Measurements from ENCODE around the gene TEKTIP1.
"Not testable (repeated sequence)": the region's sequence is repeated elsewhere in the genome, so short reads cannot be mapped to it uniquely, and the experiment has no call there.

The TEKTIP1 gene

GRCh38 chr19:3557461-3558248 lies 18.7 kb downstream of the TEKTIP1 start, which contains the start of gene MFSD12:
TSS of gene MFSD12 (minus strand) at chr19:3557586. CDS start at chr19:3557403, 183 bp downstream.
- Histone ChIP-seq H3K9me3 (ENCODE audit: control insufficient read depth, low read depth, low read length) (no peaks in the 10 kb centered on the region), H3K27me3 (ENCODE audit: control insufficient read depth, insufficient read depth, low read length) (peaks cover 5% of the 10 kb centered on the region), H3K4me1 (ENCODE audit: control insufficient read depth, low read depth, low read length) (no peaks in the 10 kb centered on the region), H3K27ac (ENCODE audit: low read length) (no peak within 1 kb of the TSS), H3K36me3 (ENCODE audit: control insufficient read depth, low read depth, low read length) (no peaks in the 10 kb centered on the region), H3K9ac (ENCODE audit: low read length) (peak within 1 kb of the TSS; percentile 17), H3K4me3 (ENCODE audit: low read length) (peak within 1 kb of the TSS; percentile 69)

- H3K4me3 ChIP-seq (ENCODE audit: low read length): no peak overlapping the region
- no peaks in the 10 kb centered on the region for H3K4me1 ChIP-seq (ENCODE audit: control insufficient read depth, low read depth, low read length)
- no peak overlapping the region for H3K9ac ChIP-seq (ENCODE audit: low read length)
- H3K36me3 ChIP-seq (ENCODE audit: control insufficient read depth, low read depth, low read length): no peaks in the 10 kb centered on the region
- no peaks in the 10 kb centered on the region for H3K27me3 ChIP-seq (ENCODE audit: control insufficient read depth, insufficient read depth, low read length)
- no peaks in the 10 kb centered on the region for H3K9me3 ChIP-seq (ENCODE audit: control insufficient read depth, low read depth, low read length)
- H3K27ac ChIP-seq (ENCODE audit: low read length): no peak overlapping the region
Observed at GRCh38 chr19:3563709-3564524, 24.9 kb downstream of the TEKTIP1 start.

- Histone ChIP-seq H3K9ac (ENCODE audit: low read length) (no peak overlapping the region), H3K36me3 (ENCODE audit: control insufficient read depth, low read depth, low read length) (no peaks in the 10 kb centered on the region), H3K27me3 (ENCODE audit: control insufficient read depth, insufficient read depth, low read length) (no peaks in the 10 kb centered on the region), H3K4me1 (ENCODE audit: control insufficient read depth, low read depth, low read length) (no peaks in the 10 kb centered on the region), H3K27ac (ENCODE audit: low read length) (no peak overlapping the region), H3K4me3 (ENCODE audit: low read length) (no peak overlapping the region), H3K9me3 (ENCODE audit: control insufficient read depth, low read depth, low read length) (no peaks in the 10 kb centered on the region)
Observed at GRCh38 chr19:3565139-3565538, 26.2 kb downstream of the TEKTIP1 start.

GRCh38 chr19:3570042-3570441 lies 31.1 kb downstream of the TEKTIP1 start:
- H3K4me1 ChIP-seq (ENCODE audit: control insufficient read depth, low read depth, low read length); H3K27me3 ChIP-seq (ENCODE audit: control insufficient read depth, insufficient read depth, low read length); H3K4me3 ChIP-seq (ENCODE audit: low read length); H3K36me3 ChIP-seq (ENCODE audit: control insufficient read depth, low read depth, low read length); H3K9me3 ChIP-seq (ENCODE audit: control insufficient read depth, low read depth, low read length); H3K9ac ChIP-seq (ENCODE audit: low read length); H3K27ac ChIP-seq (ENCODE audit: low read length): not testable (repeated sequence)

GRCh38 chr19:3570606-3571011 lies 31.6 kb downstream of the TEKTIP1 start:
- H3K27me3 ChIP-seq (ENCODE audit: control insufficient read depth, insufficient read depth, low read length): no peaks in the 10 kb centered on the region
- no peak overlapping the region for H3K4me3 ChIP-seq (ENCODE audit: low read length)
- no peak overlapping the region for H3K9ac ChIP-seq (ENCODE audit: low read length)
- no peaks in the 10 kb centered on the region for H3K9me3 ChIP-seq (ENCODE audit: control insufficient read depth, low read depth, low read length)
- no peak overlapping the region for H3K27ac ChIP-seq (ENCODE audit: low read length)
- H3K4me1 ChIP-seq (ENCODE audit: control insufficient read depth, low read depth, low read length): peaks cover 4% of the 10 kb centered on the region
- no peaks in the 10 kb centered on the region for H3K36me3 ChIP-seq (ENCODE audit: control insufficient read depth, low read depth, low read length)

- Histone ChIP-seq H3K4me3 (ENCODE audit: low read length) (peak overlapping the region; percentile 49), H3K27ac (ENCODE audit: low read length) (no peak overlapping the region), H3K4me1 (ENCODE audit: control insufficient read depth, low read depth, low read length) (peaks cover 10% of the 10 kb centered on the region), H3K9ac (ENCODE audit: low read length) (no peak overlapping the region), H3K36me3 (ENCODE audit: control insufficient read depth, low read depth, low read length) (no peaks in the 10 kb centered on the region), H3K27me3 (ENCODE audit: control insufficient read depth, insufficient read depth, low read length) (no peaks in the 10 kb centered on the region), H3K9me3 (ENCODE audit: control insufficient read depth, low read depth, low read length) (no peaks in the 10 kb centered on the region)
Observed at GRCh38 chr19:3572132-3572854, 33.3 kb downstream of the TEKTIP1 start.

GRCh38 chr19:3572855-3573161 lies 33.8 kb downstream of the TEKTIP1 start, which contains the start of gene HMG20B:
TSS of gene HMG20B (plus strand) at chr19:3572944. CDS start at chr19:3573310, 366 bp downstream.
- H3K4me1 ChIP-seq (ENCODE audit: control insufficient read depth, low read depth, low read length): peaks cover 10% of the 10 kb centered on the region
- H3K9ac ChIP-seq (ENCODE audit: low read length): peak within 1 kb of the TSS; percentile 62
- no peaks in the 10 kb centered on the region for H3K36me3 ChIP-seq (ENCODE audit: control insufficient read depth, low read depth, low read length)
- no peaks in the 10 kb centered on the region for H3K9me3 ChIP-seq (ENCODE audit: control insufficient read depth, low read depth, low read length)
- peak within 1 kb of the TSS; percentile 83 for H3K4me3 ChIP-seq (ENCODE audit: low read length)
- H3K27me3 ChIP-seq (ENCODE audit: control insufficient read depth, insufficient read depth, low read length): no peaks in the 10 kb centered on the region
- H3K27ac ChIP-seq (ENCODE audit: low read length): no peak within 1 kb of the TSS

GRCh38 chr19:3573162-3573857 lies 34.3 kb downstream of the TEKTIP1 start:
- Histone ChIP-seq H3K27ac (ENCODE audit: low read length) (no peak overlapping the region), H3K9ac (ENCODE audit: low read length) (peak overlapping the region; percentile 62), H3K4me3 (ENCODE audit: low read length) (peak overlapping the region; percentile 83), H3K27me3 (ENCODE audit: control insufficient read depth, insufficient read depth, low read length) (no peaks in the 10 kb centered on the region), H3K4me1 (ENCODE audit: control insufficient read depth, low read depth, low read length) (peaks cover 10% of the 10 kb centered on the region), H3K9me3 (ENCODE audit: control insufficient read depth, low read depth, low read length) (no peaks in the 10 kb centered on the region), H3K36me3 (ENCODE audit: control insufficient read depth, low read depth, low read length) (no peaks in the 10 kb centered on the region)

- Histone ChIP-seq H3K9me3 (ENCODE audit: control insufficient read depth, low read depth, low read length) (no peaks in the 10 kb centered on the region), H3K27ac (ENCODE audit: low read length) (no peak overlapping the region), H3K27me3 (ENCODE audit: control insufficient read depth, insufficient read depth, low read length) (no peaks in the 10 kb centered on the region), H3K9ac (ENCODE audit: low read length) (no peak overlapping the region), H3K4me3 (ENCODE audit: low read length) (peak overlapping the region; percentile 83), H3K4me1 (ENCODE audit: control insufficient read depth, low read depth, low read length) (peaks cover 10% of the 10 kb centered on the region), H3K36me3 (ENCODE audit: control insufficient read depth, low read depth, low read length) (no peaks in the 10 kb centered on the region)
Observed at GRCh38 chr19:3573858-3574637, 35.1 kb downstream of the TEKTIP1 start.

GRCh38 chr19:3575260-3575741 lies 36.3 kb downstream of the TEKTIP1 start:
- Histone ChIP-seq H3K36me3 (ENCODE audit: control insufficient read depth, low read depth, low read length) (no peaks in the 10 kb centered on the region), H3K4me1 (ENCODE audit: control insufficient read depth, low read depth, low read length) (peaks cover 10% of the 10 kb centered on the region), H3K4me3 (ENCODE audit: low read length) (no peak overlapping the region), H3K9me3 (ENCODE audit: control insufficient read depth, low read depth, low read length) (no peaks in the 10 kb centered on the region), H3K9ac (ENCODE audit: low read length) (no peak overlapping the region), H3K27ac (ENCODE audit: low read length) (no peak overlapping the region), H3K27me3 (ENCODE audit: control insufficient read depth, insufficient read depth, low read length) (no peaks in the 10 kb centered on the region)
